ENCODE measurements around the gene ISLR.

The ISLR gene

GRCh38 chr15:74191798-74192197 lies 18.3 kb downstream of the ISLR start:
- no peaks in the 10 kb centered on the region for H3K36me3 ChIP-seq
- intact Hi-C loops (cut with DNase I; ENCODE audit: low total_unique reads) = no loop called here
- no peak overlapping the region for H3K4me3 ChIP-seq
- H3K4me1 ChIP-seq = peaks cover 0 to 15% (median 9%) of the 10 kb centered on the region in 4 donors
- no peaks in the 10 kb centered on the region for H3K27me3 ChIP-seq
- H3K9me3 ChIP-seq = no peaks in the 10 kb centered on the region
- no peak for TF ChIP-seq CTCF (IDR thresholded peaks at IDR 0.05)
- H3K27ac ChIP-seq = no peak overlapping the region
- DNase-seq = no peak

- Histone ChIP-seq H3K4me1 (peaks cover 0 to 15% (median 9%) of the 10 kb centered on the region in 4 donors), H3K4me3 (no peak overlapping the region), H3K27ac (no peak overlapping the region), H3K9me3 (no peaks in the 10 kb centered on the region), H3K36me3 (no peaks in the 10 kb centered on the region), H3K27me3 (no peaks in the 10 kb centered on the region)
- intact Hi-C loops (cut with DNase I; ENCODE audit: low total_unique reads) = no loop called here
- TF ChIP-seq CTCF (IDR thresholded peaks at IDR 0.05) = no peak
- DNase-seq = no peak
Measured at GRCh38 chr15:74192751-74193150, 19.2 kb downstream of the ISLR start.

DNA sequence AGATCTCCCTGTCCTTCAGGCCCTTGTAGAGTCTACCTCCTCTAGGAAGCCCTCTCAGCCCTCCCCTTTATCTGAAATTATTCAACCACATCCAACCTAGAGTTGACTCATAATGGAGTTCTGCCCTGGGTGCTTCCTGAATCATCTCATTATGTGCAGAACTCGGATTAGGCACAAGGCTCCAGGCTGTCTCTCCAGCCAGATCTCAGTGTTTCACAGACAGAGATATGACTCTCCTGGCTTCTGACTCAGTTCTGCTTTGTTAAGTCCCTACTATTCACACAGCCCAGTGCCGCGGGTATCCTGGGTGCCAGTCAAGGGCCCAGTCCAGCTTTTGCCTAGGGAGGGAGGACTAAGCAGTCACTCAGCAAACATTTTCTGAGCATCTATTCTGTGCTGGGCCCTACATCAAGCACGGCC lies 19.8 kb downstream of the ISLR start:
- Histone ChIP-seq H3K27ac (no peak overlapping the region), H3K4me3 (no peak overlapping the region), H3K9me3 (no peaks in the 10 kb centered on the region), H3K36me3 (no peaks in the 10 kb centered on the region), H3K27me3 (no peaks in the 10 kb centered on the region), H3K4me1 (peaks cover 0 to 15% (median 9%) of the 10 kb centered on the region in 4 donors)
- TF ChIP-seq CTCF (IDR thresholded peaks at IDR 0.05) = no peak
- intact Hi-C loops (cut with DNase I; ENCODE audit: low total_unique reads) = no loop called here
- no peak for DNase-seq

GRCh38 chr15:74193905-74194304 lies 20.4 kb downstream of the ISLR start:
- Histone ChIP-seq H3K4me1 (peaks cover 0 to 15% (median 9%) of the 10 kb centered on the region in 4 donors), H3K9me3 (no peaks in the 10 kb centered on the region), H3K36me3 (no peaks in the 10 kb centered on the region), H3K27ac (no peak overlapping the region), H3K27me3 (no peaks in the 10 kb centered on the region), H3K4me3 (no peak overlapping the region)
- DNase-seq = no peak
- no peak for TF ChIP-seq CTCF (IDR thresholded peaks at IDR 0.05)
- intact Hi-C loops (cut with DNase I; ENCODE audit: low total_unique reads) = no loop called here

DNA sequence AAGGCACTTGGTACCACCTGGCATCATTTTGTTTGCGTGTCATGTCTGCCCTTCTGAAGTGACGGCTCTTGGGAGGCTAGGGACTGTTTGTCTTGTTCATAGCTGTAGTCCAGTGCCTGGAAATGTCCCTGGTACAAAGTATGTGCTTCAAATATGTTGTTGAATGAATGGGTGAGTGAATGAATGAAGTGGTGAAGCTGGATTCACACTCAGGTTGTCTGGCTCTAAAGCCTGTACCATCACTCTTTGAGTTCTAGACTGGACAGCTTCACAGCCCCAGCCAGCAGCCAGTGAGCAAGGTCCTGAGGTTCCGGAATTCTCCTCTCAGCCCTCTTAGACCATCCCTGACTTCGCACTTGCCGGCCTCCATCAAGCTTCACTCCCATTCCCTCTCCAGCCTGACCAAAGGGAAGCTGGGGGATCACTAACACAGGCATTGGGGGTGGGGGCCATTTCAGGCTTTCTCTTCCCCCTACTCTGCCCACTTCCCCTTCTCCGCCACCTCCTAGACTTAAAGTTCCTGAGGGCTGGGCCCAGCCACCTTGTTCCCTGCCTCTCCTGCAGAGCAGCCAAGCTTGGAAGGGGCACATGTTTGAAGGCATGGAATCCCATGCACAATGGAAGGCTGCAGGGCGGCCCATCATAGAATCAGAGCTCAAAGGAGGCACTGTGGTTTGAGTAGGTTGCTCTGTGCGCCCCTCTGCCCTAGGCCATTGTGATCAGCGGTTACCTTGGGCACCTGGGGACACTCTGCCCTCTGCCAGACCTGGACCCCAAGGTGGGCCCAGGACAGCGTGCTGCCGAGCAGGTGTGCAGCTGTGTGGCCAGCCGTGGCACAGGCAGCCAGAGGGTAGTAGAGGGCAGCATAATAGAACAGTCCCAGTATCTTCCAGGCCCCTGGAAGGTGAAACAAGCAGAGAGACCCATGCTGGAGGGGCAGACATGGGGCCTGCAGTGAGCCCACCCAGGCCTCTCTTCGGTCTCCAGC lies 21.4 kb downstream of the ISLR start:
- Histone ChIP-seq H3K4me1 (peaks cover 0 to 17% (median 9%) of the 10 kb centered on the region in 4 donors), H3K9me3 (no peaks in the 10 kb centered on the region), H3K27me3 (no peaks in the 10 kb centered on the region), H3K27ac (no peak overlapping the region), H3K36me3 (no peaks in the 10 kb centered on the region), H3K4me3 (no peak overlapping the region)
- intact Hi-C loops (cut with DNase I; ENCODE audit: low total_unique reads) = no loop called here
- no peak for TF ChIP-seq CTCF (IDR thresholded peaks at IDR 0.05)
- no peak for DNase-seq
